ENCODE measurements around the gene NKX2-1.

DNA sequence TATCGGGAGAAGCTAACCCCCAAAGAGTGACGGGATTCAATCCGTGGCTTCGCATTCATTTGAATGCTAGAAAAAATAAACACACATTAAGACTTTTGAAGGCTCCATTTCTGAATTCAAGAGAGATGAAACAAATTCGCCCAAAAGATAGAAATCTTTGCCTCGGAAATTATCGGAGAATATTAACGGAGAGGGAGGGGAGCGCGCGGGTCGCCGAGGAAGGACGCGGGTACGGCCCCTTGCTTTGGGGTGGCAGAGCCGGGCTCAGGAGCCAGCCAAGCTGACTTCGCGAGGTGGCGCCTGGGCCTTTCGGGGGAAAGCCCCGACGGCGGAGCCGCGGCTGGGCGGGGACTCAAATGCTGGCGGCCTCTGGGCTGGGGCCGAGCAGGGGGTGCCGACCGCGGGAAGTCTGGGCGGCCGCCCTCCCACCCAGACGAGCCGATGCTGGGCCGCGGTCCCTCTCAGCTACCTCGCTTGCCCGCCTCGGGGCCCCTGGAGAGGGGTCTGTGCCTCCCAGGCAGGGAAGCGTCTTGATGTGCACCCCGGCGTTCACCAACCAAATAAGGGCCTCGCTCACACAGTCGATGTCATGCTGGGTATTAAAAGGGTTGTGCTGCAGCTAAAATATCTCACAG is 14.7 kb downstream of the NKX2-1 start:
- TF ChIP-seq, protein P1, sequence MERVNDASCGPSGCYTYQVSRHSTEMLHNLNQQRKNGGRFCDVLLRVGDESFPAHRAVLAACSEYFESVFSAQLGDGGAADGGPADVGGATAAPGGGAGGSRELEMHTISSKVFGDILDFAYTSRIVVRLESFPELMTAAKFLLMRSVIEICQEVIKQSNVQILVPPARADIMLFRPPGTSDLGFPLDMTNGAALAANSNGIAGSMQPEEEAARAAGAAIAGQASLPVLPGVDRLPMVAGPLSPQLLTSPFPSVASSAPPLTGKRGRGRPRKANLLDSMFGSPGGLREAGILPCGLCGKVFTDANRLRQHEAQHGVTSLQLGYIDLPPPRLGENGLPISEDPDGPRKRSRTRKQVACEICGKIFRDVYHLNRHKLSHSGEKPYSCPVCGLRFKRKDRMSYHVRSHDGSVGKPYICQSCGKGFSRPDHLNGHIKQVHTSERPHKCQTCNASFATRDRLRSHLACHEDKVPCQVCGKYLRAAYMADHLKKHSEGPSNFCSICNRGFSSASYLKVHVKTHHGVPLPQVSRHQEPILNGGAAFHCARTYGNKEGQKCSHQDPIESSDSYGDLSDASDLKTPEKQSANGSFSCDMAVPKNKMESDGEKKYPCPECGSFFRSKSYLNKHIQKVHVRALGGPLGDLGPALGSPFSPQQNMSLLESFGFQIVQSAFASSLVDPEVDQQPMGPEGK (CRISPR knock-in tag; IDR thresholded peaks at IDR 0.05; ENCODE audit: borderline replicate concordance) = no peak
- TF ChIP-seq ZFP30 (CRISPR knock-in tag; IDR thresholded peaks at IDR 0.05) = no peak
- no peak for TF ChIP-seq ZNF70 (CRISPR knock-in tag; IDR thresholded peaks at IDR 0.05)
- TF ChIP-seq RARB (CRISPR knock-in tag; IDR thresholded peaks at IDR 0.05) = no peak
- TF ChIP-seq CSDC2 (CRISPR knock-in tag; IDR thresholded peaks at IDR 0.05) = no peak
